Measurements from ENCODE around the gene KIF21B. TPM values are rescaled to one million over a fixed set of nuclear protein-coding genes. Genes with fewer than 3 reads are reported as not detected.
"Not testable (repeated sequence)": the region's sequence is repeated elsewhere in the genome, so short reads cannot be mapped to it uniquely, and the experiment has no call there.

The KIF21B gene
- total RNA-seq, 6 experiments from 2014 or later = not detected

GRCh38 chr1:200965111-200965805 is 58.3 kb downstream of the KIF21B start:
- Mint-ChIP-seq H3K4me3 (no peak overlapping the region), H3K9me3 (no peaks in the 10 kb centered on the region), H3K36me3 (ENCODE audit: low read depth) (no peaks in the 10 kb centered on the region), H3K27ac (no peak overlapping the region), H3K4me1 (ENCODE audit: low read depth) (no peaks in the 10 kb centered on the region), H3K27me3 (ENCODE audit: insufficient read depth) (peaks cover 46% of the 10 kb centered on the region)
- TF ChIP-seq CTCF (IDR thresholded peaks at IDR 0.05) = no peak
- DNase-seq = no peak

GRCh38 chr1:200963888-200964287 is 59.6 kb downstream of the KIF21B start:
- not testable (repeated sequence) for H3K9me3 Mint-ChIP-seq; DNase-seq; H3K36me3 Mint-ChIP-seq (ENCODE audit: low read depth); H3K4me3 Mint-ChIP-seq; H3K4me1 Mint-ChIP-seq (ENCODE audit: low read depth); H3K27ac Mint-ChIP-seq
- peaks cover 38% of the 10 kb centered on the region for H3K27me3 Mint-ChIP-seq (ENCODE audit: insufficient read depth)

- no peaks in the 10 kb centered on the region for H3K36me3 Mint-ChIP-seq (ENCODE audit: low read depth)
- no peak for TF ChIP-seq CTCF (IDR thresholded peaks at IDR 0.05)
- no peak overlapping the region for H3K27ac Mint-ChIP-seq
- no peak for DNase-seq
- H3K9me3 Mint-ChIP-seq = no peaks in the 10 kb centered on the region
- peaks cover 37% of the 10 kb centered on the region for H3K27me3 Mint-ChIP-seq (ENCODE audit: insufficient read depth)
- no peaks in the 10 kb centered on the region for H3K4me1 Mint-ChIP-seq (ENCODE audit: low read depth)
- H3K4me3 Mint-ChIP-seq = no peak overlapping the region
Measured at GRCh38 chr1:200963076-200963475, 60.4 kb downstream of the KIF21B start.

GRCh38 chr1:200962631-200963030 is 60.9 kb downstream of the KIF21B start:
- H3K9me3 Mint-ChIP-seq = no peaks in the 10 kb centered on the region
- H3K4me3 Mint-ChIP-seq = no peak overlapping the region
- H3K27me3 Mint-ChIP-seq (ENCODE audit: insufficient read depth) = peaks cover 39% of the 10 kb centered on the region
- H3K27ac Mint-ChIP-seq = no peak overlapping the region
- no peak for DNase-seq
- no peaks in the 10 kb centered on the region for H3K4me1 Mint-ChIP-seq (ENCODE audit: low read depth)
- no peaks in the 10 kb centered on the region for H3K36me3 Mint-ChIP-seq (ENCODE audit: low read depth)
- TF ChIP-seq CTCF (IDR thresholded peaks at IDR 0.05) = no peak

- H3K4me1 Mint-ChIP-seq (ENCODE audit: low read depth); DNase-seq; H3K27ac Mint-ChIP-seq; H3K4me3 Mint-ChIP-seq; H3K36me3 Mint-ChIP-seq (ENCODE audit: low read depth); H3K9me3 Mint-ChIP-seq: not testable (repeated sequence)
- H3K27me3 Mint-ChIP-seq (ENCODE audit: insufficient read depth) = peaks cover 41% of the 10 kb centered on the region
Measured at GRCh38 chr1:200962151-200962550, 61.4 kb downstream of the KIF21B start.

GRCh38 chr1:200960948-200961340 is 62.6 kb downstream of the KIF21B start:
- no peak for TF ChIP-seq CTCF (IDR thresholded peaks at IDR 0.05)
- Mint-ChIP-seq H3K27ac (no peak overlapping the region), H3K27me3 (ENCODE audit: insufficient read depth) (peaks cover 37% of the 10 kb centered on the region), H3K4me1 (ENCODE audit: low read depth) (no peaks in the 10 kb centered on the region), H3K36me3 (ENCODE audit: low read depth) (no peaks in the 10 kb centered on the region), H3K9me3 (no peaks in the 10 kb centered on the region), H3K4me3 (no peak overlapping the region)
- DNase-seq = no peak

Measured in HFFc6 (cell line).